Ishikawa (cell line): ENCODE data around the gene GFRA1.

ENCODE experiments used
- CEBPB ChIP-seq: IDR thresholded peaks from 2 replicates; pipeline ENCODE4 v1.6.1; 2012
- CREB1 ChIP-seq: IDR thresholded peaks from 2 replicates; pipeline ENCODE4 v1.6.1; 2012; ENCODE audit warnings: low read depth
- EGR1 ChIP-seq: IDR thresholded peaks from 2 replicates; pipeline ENCODE4 v1.6.1; 2012
- EP300 ChIP-seq: IDR thresholded peaks from 2 replicates; pipeline ENCODE4 v1.6.1; 2012; ENCODE audit warnings: borderline replicate concordance
- FOXM1 ChIP-seq: IDR thresholded peaks from 2 replicates; pipeline ENCODE4 v1.6.1; 2012; ENCODE audit warnings: low read depth, borderline replicate concordance
- NFIC ChIP-seq: IDR thresholded peaks from 2 replicates; pipeline ENCODE4 v1.6.1; 2012
- TAF1 ChIP-seq: IDR thresholded peaks from 2 replicates; pipeline ENCODE4 v1.6.1; 2012; ENCODE audit warnings: low read depth, mild to moderate bottlenecking
- TEAD4 ChIP-seq: IDR thresholded peaks from 2 replicates; pipeline ENCODE4 v1.6.1; 2012
- YY1 ChIP-seq: IDR thresholded peaks from 2 replicates; pipeline ENCODE4 v1.6.1; 2012; ENCODE audit warnings: low read depth
- ZBTB7A ChIP-seq: IDR thresholded peaks from 2 replicates; pipeline ENCODE4 v1.6.1; 2012; ENCODE audit warnings: low read depth
- TF ChIP-seq, protein P1 (sequence below): IDR thresholded peaks from 2 replicates; pipeline ENCODE4 v1.6.1; 2012; ENCODE audit warnings: low read depth, mild to moderate bottlenecking
- TF ChIP-seq, protein P2 (sequence below): IDR thresholded peaks from 2 replicates; pipeline ENCODE4 v1.6.1; 2012
- TF ChIP-seq, protein P3 (sequence below): IDR thresholded peaks from 2 replicates; pipeline ENCODE4 v1.6.1; 2012

DNA sequence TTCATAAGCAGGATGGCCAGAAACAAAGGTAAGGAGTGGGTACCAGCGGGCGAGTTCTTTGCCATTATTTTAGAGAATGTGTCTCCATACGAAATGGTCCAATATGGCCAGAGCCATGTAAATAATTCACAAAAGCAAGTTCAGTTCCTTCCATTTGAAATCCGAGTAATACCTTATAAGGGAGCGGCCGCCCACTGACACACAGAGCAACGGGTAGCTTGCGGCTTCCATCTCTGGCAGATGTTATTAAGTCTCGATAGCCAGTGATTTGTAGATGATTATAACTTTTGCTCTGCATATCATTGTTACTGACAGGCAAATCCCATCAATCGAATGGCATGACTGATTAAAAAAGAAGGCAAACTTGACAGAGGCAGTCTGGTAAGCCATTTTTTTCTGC is 63.2 kb downstream of the GFRA1 start:
- no peak for TF ChIP-seq NFIC
- no peak for TF ChIP-seq FOXM1
- TF ChIP-seq EP300 = no peak
- TF ChIP-seq, protein P1, sequence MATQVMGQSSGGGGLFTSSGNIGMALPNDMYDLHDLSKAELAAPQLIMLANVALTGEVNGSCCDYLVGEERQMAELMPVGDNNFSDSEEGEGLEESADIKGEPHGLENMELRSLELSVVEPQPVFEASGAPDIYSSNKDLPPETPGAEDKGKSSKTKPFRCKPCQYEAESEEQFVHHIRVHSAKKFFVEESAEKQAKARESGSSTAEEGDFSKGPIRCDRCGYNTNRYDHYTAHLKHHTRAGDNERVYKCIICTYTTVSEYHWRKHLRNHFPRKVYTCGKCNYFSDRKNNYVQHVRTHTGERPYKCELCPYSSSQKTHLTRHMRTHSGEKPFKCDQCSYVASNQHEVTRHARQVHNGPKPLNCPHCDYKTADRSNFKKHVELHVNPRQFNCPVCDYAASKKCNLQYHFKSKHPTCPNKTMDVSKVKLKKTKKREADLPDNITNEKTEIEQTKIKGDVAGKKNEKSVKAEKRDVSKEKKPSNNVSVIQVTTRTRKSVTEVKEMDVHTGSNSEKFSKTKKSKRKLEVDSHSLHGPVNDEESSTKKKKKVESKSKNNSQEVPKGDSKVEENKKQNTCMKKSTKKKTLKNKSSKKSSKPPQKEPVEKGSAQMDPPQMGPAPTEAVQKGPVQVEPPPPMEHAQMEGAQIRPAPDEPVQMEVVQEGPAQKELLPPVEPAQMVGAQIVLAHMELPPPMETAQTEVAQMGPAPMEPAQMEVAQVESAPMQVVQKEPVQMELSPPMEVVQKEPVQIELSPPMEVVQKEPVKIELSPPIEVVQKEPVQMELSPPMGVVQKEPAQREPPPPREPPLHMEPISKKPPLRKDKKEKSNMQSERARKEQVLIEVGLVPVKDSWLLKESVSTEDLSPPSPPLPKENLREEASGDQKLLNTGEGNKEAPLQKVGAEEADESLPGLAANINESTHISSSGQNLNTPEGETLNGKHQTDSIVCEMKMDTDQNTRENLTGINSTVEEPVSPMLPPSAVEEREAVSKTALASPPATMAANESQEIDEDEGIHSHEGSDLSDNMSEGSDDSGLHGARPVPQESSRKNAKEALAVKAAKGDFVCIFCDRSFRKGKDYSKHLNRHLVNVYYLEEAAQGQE = no peak
- TF ChIP-seq YY1 = no peak
- no peak for TF ChIP-seq CEBPB
- no peak for TF ChIP-seq EGR1
- TF ChIP-seq TEAD4 = no peak
- no peak for TF ChIP-seq CREB1
- TF ChIP-seq, protein P2, sequence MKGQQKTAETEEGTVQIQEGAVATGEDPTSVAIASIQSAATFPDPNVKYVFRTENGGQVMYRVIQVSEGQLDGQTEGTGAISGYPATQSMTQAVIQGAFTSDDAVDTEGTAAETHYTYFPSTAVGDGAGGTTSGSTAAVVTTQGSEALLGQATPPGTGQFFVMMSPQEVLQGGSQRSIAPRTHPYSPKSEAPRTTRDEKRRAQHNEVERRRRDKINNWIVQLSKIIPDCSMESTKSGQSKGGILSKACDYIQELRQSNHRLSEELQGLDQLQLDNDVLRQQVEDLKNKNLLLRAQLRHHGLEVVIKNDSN = no peak
- no peak for TF ChIP-seq ZBTB7A
- TF ChIP-seq, protein P3, sequence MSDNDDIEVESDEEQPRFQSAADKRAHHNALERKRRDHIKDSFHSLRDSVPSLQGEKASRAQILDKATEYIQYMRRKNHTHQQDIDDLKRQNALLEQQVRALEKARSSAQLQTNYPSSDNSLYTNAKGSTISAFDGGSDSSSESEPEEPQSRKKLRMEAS = no peak
- TF ChIP-seq TAF1 = no peak
